HG03103 (cell line): ENCODE measurements around the gene DNAH6.
"Not testable (repeated sequence)": the region's sequence is repeated elsewhere in the genome, so short reads cannot be mapped to it uniquely, and the experiment has no call there.

Source experiments
- ATAC-seq: cut with Tn5 transposase; IDR thresholded peaks from one replicate; pipeline ENCODE4 v1.9.1; 2021; ENCODE audit warnings: low read depth; ENCODE audit not compliant: unreplicated experiment

The DNAH6 gene

GRCh38 chr2:84858123-84858522, 341.8 kb downstream of the DNAH6 start:
- no peak for ATAC-seq

GRCh38 chr2:84858937-84859336, 342.6 kb downstream of the DNAH6 start:
- ATAC-seq, result no peak

GRCh38 chr2:84861539-84861938, 345.2 kb downstream of the DNAH6 start:
- ATAC-seq, result no peak

GRCh38 chr2:84862006-84862405, 345.7 kb downstream of the DNAH6 start:
- ATAC-seq, result no peak

GRCh38 chr2:84865181-84865783, 349.0 kb downstream of the DNAH6 start:
- no peak for ATAC-seq

GRCh38 chr2:84866122-84866521, 349.8 kb downstream of the DNAH6 start:
- no peak for ATAC-seq

GRCh38 chr2:84868327-84868726, 352.0 kb downstream of the DNAH6 start:
- ATAC-seq, result not testable (repeated sequence)
